ENCODE measurements around the gene NEU4. TPM values are rescaled to one million over a fixed set of nuclear protein-coding genes. Genes with fewer than 3 reads are reported as not detected.

NEU4 gene
- total and polyA plus RNA-seq, 5 experiments from 2014 or later = not detected

GRCh38 chr2:241859017-241859435, 50.0 kb downstream of the NEU4 start:
- peak overlapping the region in 5 of 10 donors; percentile 84 to 93 (median 91) for H3K4me3 Mint-ChIP-seq
- peaks cover 10 to 27% (median 22%) of the 10 kb centered on the region in 5 donors for H3K27me3 Mint-ChIP-seq
- peak; percentile 14 to 33 for ATAC-seq
- H3K27ac Mint-ChIP-seq = peak overlapping the region in 1 of 10 donors; percentile 97
- peaks cover 11 to 37% (median 31%) of the 10 kb centered on the region in 4 donors for H3K4me1 Mint-ChIP-seq
- POLR2A ChIA-PET = interaction anchor here (0.8 to 1.2 kb wide), 2 partner anchors 9 to 14 kb away, joined by 3 to 7 read pairs; no protein-coding TSS in a partner anchor
- DNase-seq = no peak
- no peaks in the 10 kb centered on the region for H3K9me3 Mint-ChIP-seq
- no peaks in the 10 kb centered on the region for H3K36me3 Mint-ChIP-seq

DNA sequence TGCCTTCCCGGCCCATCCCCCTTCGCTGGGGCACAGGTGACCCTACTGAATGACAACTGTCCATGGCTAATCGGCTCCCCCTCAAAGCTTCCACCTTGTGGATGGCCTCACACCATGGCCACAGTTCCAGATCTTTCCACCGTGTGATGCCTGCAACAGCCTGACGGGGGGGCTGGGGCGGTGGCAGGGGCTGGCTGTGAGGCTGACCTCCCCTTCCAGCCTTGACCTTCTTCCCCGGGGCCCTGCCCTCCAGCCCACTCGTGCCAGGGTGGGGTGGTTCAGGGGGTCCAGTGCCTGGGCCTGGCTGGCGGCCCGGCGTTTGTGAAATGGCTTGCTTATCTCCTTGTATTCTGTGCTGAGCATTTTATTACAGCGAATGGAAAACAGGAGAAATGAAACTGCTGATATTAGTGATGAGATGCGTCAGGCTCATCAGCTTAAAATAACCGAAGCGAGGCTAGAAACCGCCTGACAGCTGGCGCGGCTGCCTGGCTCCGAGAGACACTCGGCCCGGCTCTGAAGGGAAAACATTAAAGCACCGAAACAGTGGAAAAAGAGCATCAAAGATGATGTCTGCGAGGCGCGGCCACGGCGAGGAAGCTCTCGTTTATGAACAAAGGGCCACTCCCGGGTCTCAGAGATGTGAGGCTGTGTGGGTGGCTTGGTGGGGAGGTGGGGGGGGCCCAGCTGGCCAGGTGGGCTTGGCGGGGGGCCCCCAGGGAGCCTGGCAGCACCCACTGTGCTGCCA, 50.6 kb downstream of the NEU4 start:
- peak overlapping the region; percentile 76 to 97 (median 86) for H3K27ac Mint-ChIP-seq
- POLR2A ChIA-PET = interaction anchor here (0.5 to 1.2 kb wide), 3 partner anchors 8 to 153 kb away, joined by 3 to 7 read pairs (median 3); no protein-coding TSS in a partner anchor
- peak; percentile 45 to 75 for ATAC-seq
- no peaks in the 10 kb centered on the region for H3K36me3 Mint-ChIP-seq
- H3K4me1 Mint-ChIP-seq = peaks cover 17 to 43% (median 36%) of the 10 kb centered on the region in 4 donors
- DNase-seq = peak in 2 of 10 donors; percentile 26 to 30
- H3K9me3 Mint-ChIP-seq = no peaks in the 10 kb centered on the region
- H3K27me3 Mint-ChIP-seq = peaks cover 14 to 33% (median 28%) of the 10 kb centered on the region in 5 donors
- peak overlapping the region; percentile 73 to 93 (median 88) for H3K4me3 Mint-ChIP-seq

DNA sequence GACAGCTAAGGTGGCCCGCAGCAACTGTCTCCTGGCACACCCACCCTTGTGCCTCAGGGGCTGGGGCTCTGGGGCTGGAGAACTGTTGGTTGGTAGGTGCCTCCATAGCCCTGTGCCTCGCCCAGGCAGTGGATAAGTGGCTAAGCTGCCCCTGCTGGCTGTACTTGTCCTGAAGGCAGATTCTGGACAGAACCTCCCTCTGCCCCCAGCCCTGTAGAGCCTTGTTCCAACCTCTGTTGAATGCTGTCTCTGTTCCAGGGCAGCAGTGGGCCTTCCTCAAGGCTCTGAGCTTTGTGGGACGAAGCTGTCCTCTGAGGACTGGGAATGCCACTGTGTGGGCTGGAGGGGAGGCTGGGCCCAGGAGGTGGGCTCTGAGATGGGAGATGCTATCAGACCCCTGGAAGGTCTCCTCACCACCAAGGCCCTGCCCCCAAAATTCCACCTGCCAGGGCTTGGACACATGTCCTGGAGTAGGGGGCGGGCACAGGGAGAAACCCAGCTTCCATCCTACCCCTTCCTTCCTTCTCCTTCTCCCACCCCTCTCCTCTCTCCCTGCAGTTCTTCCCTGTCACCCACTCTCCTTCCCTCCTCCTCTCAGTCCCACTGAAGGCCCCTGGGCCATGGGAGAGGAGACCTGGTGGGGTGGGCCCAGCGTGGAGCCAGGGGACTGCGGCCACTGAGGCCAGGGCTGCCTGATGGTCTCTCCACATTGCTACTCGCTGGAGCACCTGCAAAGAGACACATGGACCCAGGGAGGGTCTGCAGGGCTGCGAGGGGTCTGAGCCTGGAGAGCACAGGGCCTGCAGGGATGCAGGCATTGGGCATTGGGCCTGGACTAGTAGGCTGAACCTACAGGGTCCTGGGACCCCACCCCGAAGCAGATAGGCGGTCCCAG, 51.4 kb downstream of the NEU4 start:
- ATAC-seq = peak; percentile 24 to 60

GRCh38 chr2:241861264-241861663, 52.3 kb downstream of the NEU4 start:
- Mint-ChIP-seq H3K4me3 (peak overlapping the region in 6 of 10 donors; percentile 0 to 61 (median 31)), H3K4me1 (peaks cover 30 to 56% (median 49%) of the 10 kb centered on the region in 4 donors), H3K27ac (peak overlapping the region in 5 of 10 donors; percentile 36 to 85 (median 83)), H3K27me3 (peaks cover 25 to 46% (median 42%) of the 10 kb centered on the region in 5 donors), H3K36me3 (no peaks in the 10 kb centered on the region), H3K9me3 (no peaks in the 10 kb centered on the region)
- POLR2A ChIA-PET = no interaction called here
- ATAC-seq (no peak), DNase-seq (no peak)

More for the DNA sequence above, 51.4 kb downstream of the NEU4 start:
- no peaks in the 10 kb centered on the region for H3K9me3 Mint-ChIP-seq
- peak in 1 of 10 donors; percentile 31 for DNase-seq
- H3K4me1 Mint-ChIP-seq = peaks cover 25 to 51% (median 43%) of the 10 kb centered on the region in 4 donors
- H3K27me3 Mint-ChIP-seq = peaks cover 22 to 40% (median 36%) of the 10 kb centered on the region in 5 donors
- H3K27ac Mint-ChIP-seq = peak overlapping the region in 3 of 10 donors; percentile 36 to 88 (median 76)
- H3K36me3 Mint-ChIP-seq = no peaks in the 10 kb centered on the region
- POLR2A ChIA-PET = interaction anchor here (0.5 to 1.2 kb wide), 2 partner anchors 16 to 154 kb away, joined by 3 to 7 read pairs; no protein-coding TSS in a partner anchor
- peak overlapping the region in 4 of 10 donors; percentile 8 to 91 (median 55) for H3K4me3 Mint-ChIP-seq

DNA sequence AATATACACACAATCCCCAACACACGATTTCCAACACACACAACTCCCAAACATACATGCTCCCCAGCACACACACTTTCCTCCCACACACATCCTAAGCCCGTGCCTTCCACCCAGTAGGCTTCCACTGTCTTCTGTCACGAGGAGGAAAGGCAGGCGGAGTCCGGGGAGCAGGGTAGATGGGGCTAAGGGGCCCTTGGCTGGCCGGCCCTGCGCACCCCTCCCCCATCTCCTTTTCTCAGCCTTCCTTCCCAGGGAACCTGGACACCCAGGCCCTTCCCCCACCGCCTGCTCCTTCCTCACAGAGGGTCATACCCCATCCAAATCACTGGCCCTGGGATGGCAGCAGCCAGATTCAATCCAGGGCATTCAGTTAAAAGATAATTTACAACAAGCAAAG, 53.1 kb downstream of the NEU4 start:
- H3K4me1 Mint-ChIP-seq = peaks cover 30 to 60% (median 52%) of the 10 kb centered on the region in 4 donors
- H3K27me3 Mint-ChIP-seq = peaks cover 25 to 46% (median 42%) of the 10 kb centered on the region in 5 donors
- peak overlapping the region in 2 of 10 donors; percentile 47 to 66 for H3K27ac Mint-ChIP-seq
- ATAC-seq (no peak), DNase-seq (no peak)
- no peaks in the 10 kb centered on the region for H3K9me3 Mint-ChIP-seq
- POLR2A ChIA-PET = no interaction called here
- peak overlapping the region in 1 of 10 donors; percentile 9 for H3K4me3 Mint-ChIP-seq
- H3K36me3 Mint-ChIP-seq = no peaks in the 10 kb centered on the region

DNA sequence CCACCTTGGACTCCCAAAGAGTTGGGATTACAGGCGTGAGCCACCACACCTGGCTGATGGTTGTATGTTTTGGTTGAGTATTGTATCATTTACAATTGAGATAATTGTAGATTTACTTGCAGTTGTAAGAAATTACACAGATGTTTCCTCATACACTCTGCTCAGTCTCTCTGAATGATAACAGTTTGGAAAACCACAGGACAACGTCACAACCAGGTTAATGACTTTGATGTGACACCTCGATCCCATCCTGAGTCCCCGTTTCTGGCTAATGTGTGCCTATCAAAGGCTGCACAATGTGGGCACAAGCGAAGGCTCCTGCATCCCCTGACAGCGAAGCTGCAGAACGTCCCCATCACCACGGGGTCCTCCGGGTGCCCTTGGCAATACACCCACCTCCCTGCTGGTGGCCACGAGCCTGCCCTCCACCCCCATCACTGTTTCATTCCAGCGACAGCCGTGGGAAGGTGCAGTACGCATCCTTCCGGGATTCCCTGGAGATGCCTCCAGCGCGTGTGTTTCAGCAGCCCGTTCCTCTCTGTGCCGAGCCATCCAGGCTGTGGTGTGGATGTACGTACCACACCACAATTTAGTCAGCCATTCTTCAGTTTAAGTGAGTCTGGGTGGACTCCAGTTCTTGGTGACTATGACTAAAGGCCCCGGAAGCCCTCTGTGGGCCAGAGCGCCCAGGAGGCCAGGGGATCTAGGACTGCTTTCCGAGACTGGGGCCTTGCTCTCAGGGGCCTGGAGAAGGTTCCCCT, 54.0 kb downstream of the NEU4 start:
- ATAC-seq (no peak), DNase-seq (peak in 1 of 10 donors; percentile 43)
- H3K27me3 Mint-ChIP-seq = peaks cover 25 to 46% (median 42%) of the 10 kb centered on the region in 5 donors
- no peaks in the 10 kb centered on the region for H3K9me3 Mint-ChIP-seq
- no peaks in the 10 kb centered on the region for H3K36me3 Mint-ChIP-seq
- POLR2A ChIA-PET = no interaction called here
- peak overlapping the region in 4 of 10 donors; percentile 27 to 86 (median 54) for H3K27ac Mint-ChIP-seq
- H3K4me1 Mint-ChIP-seq = peaks cover 31 to 68% (median 56%) of the 10 kb centered on the region in 4 donors
- peak overlapping the region in 4 of 10 donors; percentile 2 to 75 (median 34) for H3K4me3 Mint-ChIP-seq

DNA sequence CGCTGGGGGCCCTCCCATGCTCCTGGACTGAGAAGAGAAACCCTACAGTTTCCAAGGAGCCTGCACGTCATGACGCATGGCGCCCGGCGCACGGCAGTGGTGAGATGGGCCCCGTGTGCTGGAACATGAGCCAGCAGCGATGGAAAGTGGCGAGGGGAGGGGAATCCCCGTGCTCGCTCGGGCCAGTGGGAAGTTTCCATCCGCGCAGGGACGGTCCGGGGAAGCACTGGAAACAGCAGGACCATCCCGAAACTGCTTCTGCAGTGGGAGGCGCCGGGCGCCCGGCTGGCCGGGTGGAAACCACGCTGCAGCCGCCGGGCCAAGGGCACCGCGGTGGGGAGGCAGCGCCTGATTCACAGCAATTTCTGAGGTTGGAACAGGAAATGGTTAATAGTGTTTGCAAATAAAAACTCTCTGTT, 54.6 kb downstream of the NEU4 start:
- ATAC-seq (no peak), DNase-seq (no peak)
- POLR2A ChIA-PET = no interaction called here
- Mint-ChIP-seq H3K27ac (peak overlapping the region in 3 of 10 donors; percentile 44 to 86 (median 63)), H3K27me3 (peaks cover 25 to 46% (median 42%) of the 10 kb centered on the region in 5 donors), H3K36me3 (no peaks in the 10 kb centered on the region), H3K9me3 (no peaks in the 10 kb centered on the region), H3K4me3 (peak overlapping the region in 5 of 10 donors; percentile 2 to 75 (median 12)), H3K4me1 (peaks cover 37 to 70% (median 57%) of the 10 kb centered on the region in 4 donors)

DNA sequence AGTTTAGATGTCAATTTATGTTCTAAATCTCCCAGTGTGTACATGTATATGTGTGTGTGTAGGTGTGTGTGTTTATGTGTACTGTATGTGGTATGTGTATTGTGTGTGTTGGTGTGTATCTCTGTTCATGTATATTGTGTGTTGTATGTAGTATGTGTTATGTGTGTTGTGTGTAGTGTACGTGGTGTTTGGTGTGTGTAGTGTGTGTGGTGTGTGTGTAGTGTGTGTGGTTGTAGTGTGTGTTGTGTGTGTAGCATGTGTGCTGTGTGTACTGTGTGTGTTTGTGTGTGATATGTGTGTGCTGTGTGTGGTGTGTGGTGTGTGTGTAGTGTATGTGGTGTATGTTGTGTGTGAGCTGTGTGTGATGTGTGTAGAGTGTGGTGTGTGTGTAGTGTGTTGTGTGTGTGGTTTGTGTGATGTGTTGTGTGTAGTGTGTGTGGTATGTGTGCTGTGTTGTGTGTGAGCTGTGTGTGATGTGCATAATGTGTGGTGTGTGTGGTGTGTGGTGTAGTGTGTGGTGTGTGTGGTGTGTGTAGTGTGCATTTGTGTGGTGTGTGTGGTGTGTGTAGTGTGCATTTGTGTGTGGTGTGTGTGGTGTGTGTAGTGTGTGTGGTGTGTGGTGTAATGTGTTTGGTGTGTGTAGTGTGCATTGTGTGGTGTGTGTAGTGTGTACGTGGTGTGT, 55.3 kb downstream of the NEU4 start:
- DNase-seq = no peak
- Mint-ChIP-seq H3K9me3 (no peaks in the 10 kb centered on the region), H3K27ac (peak overlapping the region; percentile 6 to 88 (median 66)), H3K27me3 (peaks cover 25 to 46% (median 42%) of the 10 kb centered on the region in 5 donors), H3K4me3 (peak overlapping the region in 6 of 10 donors; percentile 4 to 59 (median 22)), H3K36me3 (no peaks in the 10 kb centered on the region), H3K4me1 (peaks cover 39 to 74% (median 61%) of the 10 kb centered on the region in 4 donors)
- POLR2A ChIA-PET = no interaction called here
- ATAC-seq = no peak

DNA sequence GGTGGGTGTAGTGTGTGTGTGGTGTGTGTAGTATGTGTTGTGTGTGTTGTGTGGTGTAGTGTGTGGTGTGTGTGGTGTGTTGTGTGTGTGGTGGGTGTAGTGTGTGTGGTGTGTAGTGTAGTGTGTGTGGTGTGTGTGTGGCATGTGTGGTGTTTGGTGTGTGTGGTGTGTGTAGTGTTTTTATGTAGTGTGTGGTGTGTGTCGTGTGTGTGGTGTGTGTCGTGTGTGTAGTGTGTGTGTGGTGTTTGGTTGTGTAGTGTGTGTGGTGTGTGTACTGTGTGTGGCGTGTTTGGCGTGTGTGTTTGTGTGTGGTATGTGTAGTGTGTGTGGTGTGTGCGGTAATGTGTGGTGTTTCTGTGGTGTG, 55.8 kb downstream of the NEU4 start:
- Mint-ChIP-seq H3K4me1 (peaks cover 35 to 70% (median 57%) of the 10 kb centered on the region in 4 donors), H3K9me3 (no peaks in the 10 kb centered on the region), H3K4me3 (peak overlapping the region in 3 of 10 donors; percentile 24 to 59 (median 54)), H3K36me3 (no peaks in the 10 kb centered on the region), H3K27ac (peak overlapping the region in 5 of 10 donors; percentile 6 to 91 (median 87)), H3K27me3 (peaks cover 24 to 46% (median 42%) of the 10 kb centered on the region in 5 donors)
- DNase-seq = no peak
- no peak for ATAC-seq
- POLR2A ChIA-PET = no interaction called here

DNA sequence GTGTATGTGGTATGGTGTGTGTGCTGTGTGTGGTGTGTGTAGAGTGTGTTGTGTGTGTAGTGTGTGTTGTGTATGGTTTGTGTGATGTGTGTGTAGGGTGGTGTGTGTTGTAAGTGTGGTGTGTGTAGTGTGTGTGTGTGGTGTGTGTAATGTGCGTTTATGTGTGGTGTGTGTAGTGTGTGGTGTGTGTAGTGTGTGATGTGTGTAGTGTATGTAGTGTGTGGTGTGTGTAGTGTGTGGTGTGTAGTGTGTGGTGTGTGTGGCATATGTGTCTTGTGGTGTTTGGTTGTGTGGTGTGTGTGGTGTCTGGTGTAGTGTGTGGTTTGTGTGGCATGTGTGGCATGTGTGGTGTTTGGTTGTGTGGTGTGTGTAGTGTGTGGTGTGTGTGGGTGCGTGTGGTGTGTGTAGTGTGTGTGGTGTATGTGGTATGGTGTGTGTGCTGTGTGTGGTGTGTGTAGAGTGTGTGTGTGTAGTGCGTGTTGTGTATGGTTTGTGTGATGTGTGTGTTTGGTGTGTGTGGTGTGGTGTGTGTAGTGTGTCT, 56.5 kb downstream of the NEU4 start:
- Mint-ChIP-seq H3K27ac (peak overlapping the region in 7 of 10 donors; percentile 4 to 91 (median 53)), H3K4me1 (peaks cover 34 to 67% (median 55%) of the 10 kb centered on the region in 4 donors), H3K36me3 (no peaks in the 10 kb centered on the region), H3K27me3 (peaks cover 24 to 46% (median 42%) of the 10 kb centered on the region in 5 donors), H3K4me3 (peak overlapping the region in 6 of 10 donors; percentile 6 to 68 (median 28)), H3K9me3 (no peaks in the 10 kb centered on the region)
- POLR2A ChIA-PET = no interaction called here
- ATAC-seq = no peak
- no peak for DNase-seq
